HG03280 (cell line): ENCODE data around the gene TADA2B.
"Not testable (repeated sequence)": the region's sequence is repeated elsewhere in the genome, so short reads cannot be mapped to it uniquely, and the experiment has no call there.

Experiments used
- ATAC-seq: cut with Tn5 transposase; IDR thresholded peaks from one replicate; pipeline ENCODE4 v1.9.1; 2021; ENCODE audit warnings: mild to moderate bottlenecking, moderate library complexity; ENCODE audit not compliant: unreplicated experiment

The TADA2B gene

GRCh38 chr4:7078025-7078424, 34.9 kb downstream of the TADA2B start:
- no peak for ATAC-seq

- ATAC-seq = not testable (repeated sequence)
Measured at GRCh38 chr4:7079483-7079882, 36.3 kb downstream of the TADA2B start.

DNA sequence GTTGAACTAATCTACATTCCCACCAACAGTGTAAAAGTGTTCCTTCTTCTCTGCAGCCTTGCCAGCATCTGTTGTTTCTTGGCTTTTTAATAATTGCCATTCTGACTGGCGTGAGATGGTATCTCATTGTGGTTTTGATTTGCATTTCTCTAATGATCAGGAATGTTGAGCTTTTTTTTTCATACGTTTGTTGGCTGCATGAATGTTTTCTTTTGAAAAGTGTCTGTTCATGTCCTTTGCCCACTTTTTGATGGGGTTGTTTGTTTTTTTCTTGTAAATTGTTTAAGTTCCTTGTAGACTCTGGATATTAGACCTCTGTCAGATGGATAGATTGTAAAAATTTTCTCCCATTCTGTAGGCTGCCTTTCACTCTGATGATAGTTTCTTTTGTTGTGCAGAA, 36.7 kb downstream of the TADA2B start:
- ATAC-seq = not testable (repeated sequence)

DNA sequence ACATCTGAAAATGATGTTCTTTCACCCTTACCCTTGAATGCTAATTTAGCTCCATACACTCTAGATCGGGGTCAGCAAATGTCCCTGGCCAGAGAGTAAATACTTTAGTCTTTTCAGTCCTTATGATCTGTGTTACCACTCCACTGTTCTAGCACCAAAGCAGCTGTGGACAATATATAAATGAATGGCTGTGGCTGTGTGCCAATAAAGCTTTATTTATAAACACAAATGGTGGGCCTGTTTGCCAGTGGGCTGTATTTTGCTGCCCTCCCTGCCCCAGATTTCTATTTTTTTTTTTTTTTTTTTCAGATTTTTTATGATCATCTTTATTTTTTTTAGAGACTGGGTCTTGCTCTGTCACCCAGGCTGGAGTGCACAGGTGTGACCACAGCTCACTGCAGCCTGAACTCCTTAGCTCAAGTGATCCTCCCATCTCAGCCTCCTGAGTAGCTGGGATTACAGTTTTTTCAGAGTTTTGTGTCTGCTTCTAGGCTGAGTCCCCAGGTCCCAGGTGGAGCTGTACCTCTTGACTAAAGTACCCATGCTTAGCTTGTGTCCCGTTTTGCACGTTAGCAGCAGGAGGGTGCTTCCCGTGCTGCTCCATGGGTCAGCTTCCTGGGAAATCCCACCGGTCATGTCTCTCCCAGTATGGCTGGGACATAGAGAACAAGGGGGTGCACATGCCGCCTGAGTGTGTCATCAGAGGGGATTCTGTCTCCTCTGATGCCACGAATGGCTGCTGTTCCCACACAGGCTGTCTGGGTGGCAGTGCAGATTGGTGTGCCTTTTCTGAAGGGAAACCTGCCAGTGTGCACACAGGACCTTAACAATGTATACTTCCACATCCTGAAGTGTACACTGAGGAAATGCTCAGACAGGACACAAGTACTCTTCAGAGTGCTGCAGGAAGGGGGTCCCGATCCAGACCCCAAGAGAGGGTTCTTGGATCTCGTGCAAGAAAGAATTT, 40.7 kb downstream of the TADA2B start:
- no peak for ATAC-seq

GRCh38 chr4:7084564-7084961, 41.4 kb downstream of the TADA2B start:
- not testable (repeated sequence) for ATAC-seq

- ATAC-seq = no peak
Measured at GRCh38 chr4:7086384-7086783, 43.2 kb downstream of the TADA2B start.

GRCh38 chr4:7087036-7087435, 43.9 kb downstream of the TADA2B start:
- ATAC-seq = no peak

DNA sequence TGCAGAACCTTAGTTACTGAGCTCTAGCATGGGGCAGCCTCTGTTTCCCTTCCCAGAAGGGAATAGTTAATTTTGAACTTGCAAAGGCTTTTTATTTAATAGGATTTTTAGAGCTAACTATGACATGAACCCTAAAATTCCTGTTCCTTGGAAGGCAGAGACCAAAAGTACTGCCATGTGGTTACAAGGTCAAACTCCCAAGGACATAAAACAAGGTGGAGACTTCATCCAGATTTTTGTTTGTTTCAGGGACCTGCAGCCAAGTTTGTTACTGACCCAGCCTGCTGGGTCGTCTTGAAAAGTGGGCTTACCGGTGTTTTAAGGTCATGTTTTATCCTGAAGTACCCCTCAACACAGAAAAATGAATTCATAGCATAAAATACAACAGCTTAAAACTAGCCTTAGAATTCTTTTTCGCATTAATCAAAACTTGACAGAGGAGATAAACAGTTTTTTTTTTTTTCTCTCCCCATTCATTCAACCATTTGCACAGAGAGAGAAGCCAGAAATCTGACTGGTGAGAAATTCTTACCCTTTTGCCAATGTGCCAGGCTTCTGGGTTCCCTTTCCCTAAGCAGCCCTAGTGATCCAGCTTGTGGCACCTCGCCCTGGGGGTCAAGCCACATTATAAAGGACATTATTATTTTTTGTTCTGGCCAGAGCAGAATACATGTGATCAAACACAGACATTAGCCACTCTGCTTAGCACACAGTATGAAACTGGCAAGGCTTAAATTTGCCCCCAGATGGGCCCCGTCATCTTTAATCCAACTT, 46.2 kb downstream of the TADA2B start:
- ATAC-seq = no peak

DNA sequence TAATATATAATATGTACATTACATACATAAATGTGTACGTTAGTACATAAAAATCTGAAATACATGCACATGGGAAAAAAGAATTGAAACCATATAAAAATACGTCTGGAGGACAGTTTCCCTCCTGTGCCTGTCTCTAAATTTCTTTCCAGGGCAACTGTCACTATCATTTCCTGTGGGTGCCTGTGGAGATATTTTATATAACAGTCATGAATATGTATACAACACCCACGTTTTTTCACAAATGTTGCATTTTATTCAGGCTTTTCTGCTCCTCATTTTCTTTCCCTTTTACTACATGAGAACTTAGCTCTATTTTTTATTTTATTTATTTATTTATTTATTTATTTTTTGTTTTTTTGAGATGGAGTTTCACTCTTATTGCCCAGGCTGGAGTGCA, 48.9 kb downstream of the TADA2B start:
- ATAC-seq = no peak

DNA sequence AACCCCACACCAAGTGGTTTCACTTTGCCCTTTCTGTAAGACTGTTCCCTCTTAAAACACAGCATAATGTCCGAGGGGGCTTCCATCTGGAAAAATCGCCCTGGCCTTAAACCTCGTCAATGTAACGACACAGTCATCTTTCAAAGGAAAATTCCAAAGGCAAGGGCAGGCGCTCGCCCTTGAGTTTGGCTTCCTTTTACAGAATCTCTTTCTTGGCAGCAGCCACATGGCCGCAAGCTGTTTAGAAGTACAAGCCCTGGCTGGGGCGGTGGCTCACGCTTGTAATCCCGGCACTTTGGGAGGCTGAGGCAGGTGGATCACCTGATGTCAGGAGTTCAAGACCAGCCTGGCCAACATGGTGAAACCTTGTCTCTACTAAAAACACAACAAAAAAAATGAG, 51.7 kb downstream of the TADA2B start:
- ATAC-seq = no peak

DNA sequence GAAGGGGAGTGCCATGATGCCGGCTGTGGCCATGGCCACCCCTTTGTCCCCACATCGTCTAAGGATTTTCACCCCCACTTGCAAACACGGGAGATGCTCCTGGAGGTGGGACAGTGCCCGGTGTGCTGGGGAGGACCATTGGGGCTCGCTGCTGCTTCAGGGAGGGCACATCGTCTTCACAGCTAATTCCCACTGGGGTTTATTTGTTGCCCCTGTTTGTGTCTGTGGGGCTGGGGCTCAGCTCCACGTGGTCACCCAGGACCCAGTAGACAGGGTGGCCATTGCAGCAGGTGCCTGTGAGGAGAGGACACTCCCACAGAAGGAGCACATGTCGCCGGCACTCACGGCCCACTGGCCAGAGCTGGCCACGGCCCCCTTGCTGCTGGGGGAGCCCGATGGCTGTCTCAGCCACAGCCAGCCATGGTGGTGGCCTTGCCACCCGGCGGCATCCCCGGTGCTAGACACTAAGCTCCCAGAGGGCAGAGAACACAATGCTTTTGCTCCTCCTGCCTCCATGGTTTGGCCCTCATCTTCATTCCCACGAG, 52.5 kb downstream of the TADA2B start:
- no peak for ATAC-seq

- ATAC-seq = no peak
Measured at GRCh38 chr4:7096236-7096635, 53.1 kb downstream of the TADA2B start.

DNA sequence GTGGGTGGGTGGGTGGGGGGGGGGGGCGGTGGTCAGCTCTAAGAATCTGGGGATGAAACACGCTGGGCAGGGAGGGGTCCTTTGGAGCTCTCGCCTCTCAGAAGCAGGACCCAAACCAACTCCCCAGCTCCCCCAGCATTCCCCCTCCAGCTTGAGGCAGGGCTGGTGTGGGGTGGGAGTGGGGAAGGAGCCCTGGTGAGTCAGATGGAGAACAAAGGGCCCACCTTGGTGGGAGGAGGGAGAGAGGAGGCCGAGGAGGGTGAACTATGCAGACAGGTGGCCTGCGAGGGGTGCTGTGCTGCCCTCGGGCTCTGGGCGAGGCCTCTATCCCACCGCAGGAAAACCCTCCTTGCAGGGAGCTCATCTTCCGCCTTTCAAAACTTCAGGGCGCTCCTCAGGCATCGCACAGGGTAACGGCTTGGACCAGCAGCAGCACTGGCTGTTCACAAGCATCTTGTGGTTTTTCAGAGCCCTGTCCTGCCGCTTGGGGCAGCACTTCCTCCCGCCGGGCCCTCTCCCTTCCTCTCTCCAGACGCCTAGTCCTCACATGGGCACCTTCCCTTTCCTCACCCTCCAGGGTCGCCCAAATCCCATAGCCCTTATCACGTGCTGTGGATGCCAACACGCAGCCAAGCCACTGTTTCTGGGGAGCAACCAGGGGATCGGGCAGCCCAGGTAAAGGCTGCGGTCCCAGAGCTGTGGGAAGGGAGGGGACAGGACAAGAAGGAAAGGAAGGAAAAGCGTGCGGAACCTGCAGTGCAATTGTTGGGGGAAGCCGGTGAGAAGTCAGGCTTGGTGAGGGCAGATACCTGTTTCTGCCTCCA, 58.7 kb downstream of the TADA2B start:
- ATAC-seq = peak; percentile 50

DNA sequence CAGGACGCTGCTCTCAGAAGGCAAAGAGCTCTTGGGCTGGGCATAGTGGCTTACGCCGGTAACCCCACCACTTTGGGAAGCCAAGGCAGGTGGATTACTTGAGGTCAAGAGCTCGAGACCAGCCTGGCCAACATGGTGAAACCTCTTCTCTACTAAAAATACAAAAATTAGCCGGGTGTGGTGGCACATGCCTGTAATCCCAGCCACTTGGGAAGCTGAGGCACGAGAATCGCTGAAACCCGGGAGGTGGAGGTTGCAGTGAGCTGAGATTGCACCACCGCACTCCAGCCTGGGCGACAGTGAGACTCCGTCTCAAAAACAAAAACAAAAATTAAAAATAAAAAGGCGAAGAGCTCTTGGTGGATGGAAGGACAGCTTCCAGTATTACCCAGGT, 59.3 kb downstream of the TADA2B start:
- ATAC-seq = not testable (repeated sequence)

DNA sequence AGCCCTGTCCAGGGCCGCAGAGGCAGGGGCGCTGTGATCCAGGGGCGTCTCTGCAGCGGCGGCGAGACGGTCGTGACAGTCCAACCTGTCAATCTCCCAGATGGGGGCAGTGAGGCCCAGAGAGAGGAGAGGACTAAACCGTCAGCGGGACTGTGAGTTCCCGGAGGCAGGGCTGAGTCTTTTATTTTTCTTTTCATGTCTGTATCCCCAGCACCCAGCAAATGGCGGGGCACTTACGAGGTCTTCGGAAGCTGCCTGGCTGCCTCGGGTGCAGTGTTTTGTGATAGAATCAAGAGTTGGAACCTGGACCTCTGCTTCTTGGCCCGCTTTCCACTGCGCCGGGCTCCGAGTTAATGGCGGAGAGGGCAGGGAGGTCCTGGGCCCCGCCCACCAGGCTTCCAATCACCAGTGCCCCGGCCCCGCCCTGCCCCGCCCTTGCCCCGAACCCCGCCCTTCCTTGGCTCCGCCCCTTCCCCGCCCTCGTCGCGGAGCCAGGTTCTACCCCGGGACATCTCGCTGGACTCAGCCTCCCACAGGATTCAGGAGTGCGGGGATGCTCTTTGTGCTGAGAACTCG, 59.9 kb downstream of the TADA2B start:
- ATAC-seq = peak; percentile 88

GRCh38 chr4:7103607-7104365, 60.6 kb downstream of the TADA2B start:
- ATAC-seq = no peak

DNA sequence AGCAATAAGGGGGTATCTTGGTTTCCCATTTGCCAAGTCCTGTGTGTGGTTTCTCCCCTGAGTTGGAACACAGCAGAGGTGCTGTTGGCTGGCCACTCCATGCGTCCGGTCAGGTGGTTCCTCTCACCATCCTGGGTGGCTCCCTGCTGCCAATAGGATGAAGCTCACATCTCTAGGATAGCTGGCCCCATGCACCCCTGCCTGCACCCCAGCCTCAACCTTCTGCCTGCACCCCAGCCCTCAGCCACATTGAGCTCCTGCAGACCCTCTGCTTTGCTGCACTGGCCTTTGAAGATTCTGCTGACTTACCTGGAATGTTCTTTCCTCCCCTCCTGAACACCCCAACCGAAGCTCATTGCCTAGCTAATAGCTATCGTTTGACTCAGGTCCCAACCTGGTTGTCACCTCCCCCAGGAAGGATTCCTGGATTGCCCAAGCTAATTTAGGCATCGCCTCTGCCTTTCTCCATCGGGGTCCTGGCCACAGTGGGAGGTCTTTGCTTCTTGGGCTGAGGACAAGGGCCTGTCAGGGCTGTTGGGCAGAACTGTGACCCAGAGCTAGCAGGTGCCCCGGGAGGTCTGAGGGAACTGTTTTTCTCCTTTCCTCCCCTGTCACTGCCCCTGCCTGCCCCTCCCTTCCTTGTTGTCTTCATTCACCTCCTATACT, 61.3 kb downstream of the TADA2B start:
- no peak for ATAC-seq

DNA sequence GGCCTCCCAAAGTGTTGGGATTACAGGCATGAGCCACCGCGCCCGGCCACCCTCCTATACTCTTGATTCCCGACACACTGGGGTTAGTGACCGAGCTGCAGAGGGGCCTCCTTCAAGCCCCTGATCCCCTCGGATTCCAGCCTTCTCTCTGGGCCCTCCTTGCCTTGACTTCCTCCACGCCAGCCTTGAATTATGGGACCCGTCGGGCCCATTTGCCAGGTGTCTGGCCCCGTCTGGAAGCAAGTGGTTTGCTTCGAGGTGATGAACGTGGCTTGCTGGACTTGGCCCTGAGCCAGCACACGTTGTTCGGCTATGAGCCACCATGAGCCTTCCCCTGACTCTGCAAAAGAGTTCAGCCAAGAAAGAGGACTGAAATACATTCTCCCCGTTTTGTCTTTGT, 62.1 kb downstream of the TADA2B start:
- no peak for ATAC-seq
